ENCODE results near the gene TOX3.

GRCh38 chr16:52463904-52464303 is 83.0 kb downstream of the TOX3 start:
- no peak for TF ChIP-seq CTCF (IDR thresholded peaks at IDR 0.05)
- TF ChIP-seq SIN3A (IDR thresholded peaks at IDR 0.05; ENCODE audit: borderline replicate concordance, low read depth, low read length) = no peak
- TF ChIP-seq REST (IDR thresholded peaks at IDR 0.05; ENCODE audit: low read depth, low read length) = no peak
- TF ChIP-seq ZBTB33 (IDR thresholded peaks at IDR 0.05; ENCODE audit: borderline replicate concordance, low read depth) = no peak
- TF ChIP-seq PBX3 (IDR thresholded peaks at IDR 0.05) = no peak
- no peak for TF ChIP-seq CHD2 (IDR thresholded peaks at IDR 0.05; ENCODE audit: low read length, partially characterized antibody)
- TF ChIP-seq FOXM1 (IDR thresholded peaks at IDR 0.05; ENCODE audit: low read depth) = no peak
- TF ChIP-seq POLR2AphosphoS5 (IDR thresholded peaks at IDR 0.05; ENCODE audit: low read depth, low read length) = no peak
- TF ChIP-seq NRF1 (IDR thresholded peaks at IDR 0.05; ENCODE audit: low read depth, low read length) = no peak
- TF ChIP-seq SMC3 (IDR thresholded peaks at IDR 0.05; ENCODE audit: low read depth, low read length) = no peak
